GM12801 (cell line): Measurements from ENCODE around the gene DHX38.

Source experiments
- CTCF ChIP-seq: IDR thresholded peaks from one replicate; pipeline ENCODE4 v1.5.1; 2011; ENCODE audit warnings: control low read depth; ENCODE audit not compliant: insufficient read length; ENCODE audit errors: extremely low read depth

Gene DHX38

GRCh38 chr16:72055911-72056310 lies 37.7 kb upstream of the DHX38 start:
- no peak for TF ChIP-seq CTCF

GRCh38 chr16:72060405-72060804 lies 33.2 kb upstream of the DHX38 start:
- TF ChIP-seq CTCF, result no peak

GRCh38 chr16:72061564-72061963 lies 32.1 kb upstream of the DHX38 start:
- TF ChIP-seq CTCF, result no peak

GRCh38 chr16:72064361-72064894 lies 29.2 kb upstream of the DHX38 start:
- TF ChIP-seq CTCF, result no peak

GRCh38 chr16:72066747-72067146 lies 26.9 kb upstream of the DHX38 start:
- no peak for TF ChIP-seq CTCF

GRCh38 chr16:72068930-72069329 lies 24.7 kb upstream of the DHX38 start:
- no peak for TF ChIP-seq CTCF

GRCh38 chr16:72072514-72073342 lies 20.9 kb upstream of the DHX38 start:
- TF ChIP-seq CTCF, result no peak
